Upper lobe of right lung (tissue), 1 donor: ENCODE results near the gene MTHFD1L. TPM values are rescaled to one million over a fixed set of nuclear protein-coding genes. Genes with fewer than 3 reads are reported as not detected.

Experiments used
- ATAC-seq: fragments of 200-7000 bp; cut with Tn5 transposase; one replicate; pipeline ENCODE4 v1.9.1; 2020; ENCODE audit warnings: mild to moderate bottlenecking, moderate library complexity
- DNase-seq: peaks from one replicate; pipeline ENCODE4 v3.0.0-alpha.2; 2020
- H3K27ac ChIP-seq: fragments of 200-600 bp; one replicate; pipeline ENCODE4 v1.8.0; 2022
- H3K27me3 ChIP-seq: fragments of 200-600 bp; one replicate; pipeline ENCODE4 v1.8.0; 2022; ENCODE audit warnings: mild to moderate bottlenecking
- H3K36me3 ChIP-seq: fragments of 200-600 bp; one replicate; pipeline ENCODE4 v1.8.0; 2022
- H3K4me1 ChIP-seq: fragments of 200-600 bp; one replicate; pipeline ENCODE4 v1.8.0; 2022
- H3K4me3 ChIP-seq: fragments of 200-600 bp; one replicate; pipeline ENCODE4 v1.8.0; 2022; ENCODE audit warnings: mild to moderate bottlenecking
- H3K9me3 ChIP-seq: fragments of 200-600 bp; one replicate; pipeline ENCODE4 v1.8.0; 2022
- intact Hi-C: fragments of 100-400 bp; cut with DNase I; formaldehyde crosslinking; loops from one replicate; pipeline ENCODE4 v1.11.0; 2022
- total RNA-seq: library from RNA; stranded (reverse); fragmentation: NEBNext Ultra II Directional; extraction: Animal tissue kit (Norgen Biotek cat#: 25700); gene quantifications from one replicate; pipeline ENCODE4 v1.2.1, GENCODE V29; 2021
- TF ChIP-seq, protein P1 (sequence below): fragments of 200-600 bp; IDR thresholded peaks from one replicate; pipeline ENCODE4 v1.8.0; 2022; ENCODE audit warnings: antibody characterized with exemption
- donor health status: DM: no; HTN: yes; CAD: no; lungs with severe emphysema.

The MTHFD1L gene
- total RNA-seq, 1 donor from 2014 or later: 27.9 TPM

DNA sequence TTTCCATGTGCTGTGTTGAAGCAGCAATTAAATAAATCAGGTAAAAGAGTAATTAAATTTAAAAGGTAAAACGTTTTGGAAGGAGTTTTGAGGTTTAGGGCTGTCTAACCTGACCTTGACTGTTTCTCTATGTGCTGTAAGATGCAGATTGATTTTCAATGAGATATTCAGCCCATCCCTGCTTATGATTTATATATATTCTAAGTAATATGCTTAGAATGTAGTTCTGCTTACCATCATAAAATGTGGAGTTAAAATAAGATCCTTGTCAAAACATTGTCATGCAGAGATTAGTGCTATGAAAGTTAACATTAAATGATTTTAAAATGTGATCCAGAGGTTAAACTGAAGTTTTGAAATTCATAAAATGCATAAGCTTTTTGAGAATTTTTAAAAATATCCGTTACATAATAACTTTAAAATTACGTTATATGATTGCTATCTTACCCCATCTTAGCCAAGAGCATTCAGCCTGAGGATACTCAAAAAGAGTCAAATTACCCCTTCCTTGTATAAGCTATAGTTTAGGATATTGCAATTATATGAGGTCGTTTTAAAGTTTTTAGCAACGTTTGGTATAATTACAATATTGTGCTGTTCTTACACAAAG, 122.5 kb downstream of the MTHFD1L start:
- H3K27ac ChIP-seq: no peak overlapping the region
- H3K36me3 ChIP-seq: no peaks in the 10 kb centered on the region
- no peaks in the 10 kb centered on the region for H3K27me3 ChIP-seq
- H3K4me3 ChIP-seq: no peak overlapping the region
- H3K9me3 ChIP-seq: no peaks in the 10 kb centered on the region
- TF ChIP-seq, protein P1, sequence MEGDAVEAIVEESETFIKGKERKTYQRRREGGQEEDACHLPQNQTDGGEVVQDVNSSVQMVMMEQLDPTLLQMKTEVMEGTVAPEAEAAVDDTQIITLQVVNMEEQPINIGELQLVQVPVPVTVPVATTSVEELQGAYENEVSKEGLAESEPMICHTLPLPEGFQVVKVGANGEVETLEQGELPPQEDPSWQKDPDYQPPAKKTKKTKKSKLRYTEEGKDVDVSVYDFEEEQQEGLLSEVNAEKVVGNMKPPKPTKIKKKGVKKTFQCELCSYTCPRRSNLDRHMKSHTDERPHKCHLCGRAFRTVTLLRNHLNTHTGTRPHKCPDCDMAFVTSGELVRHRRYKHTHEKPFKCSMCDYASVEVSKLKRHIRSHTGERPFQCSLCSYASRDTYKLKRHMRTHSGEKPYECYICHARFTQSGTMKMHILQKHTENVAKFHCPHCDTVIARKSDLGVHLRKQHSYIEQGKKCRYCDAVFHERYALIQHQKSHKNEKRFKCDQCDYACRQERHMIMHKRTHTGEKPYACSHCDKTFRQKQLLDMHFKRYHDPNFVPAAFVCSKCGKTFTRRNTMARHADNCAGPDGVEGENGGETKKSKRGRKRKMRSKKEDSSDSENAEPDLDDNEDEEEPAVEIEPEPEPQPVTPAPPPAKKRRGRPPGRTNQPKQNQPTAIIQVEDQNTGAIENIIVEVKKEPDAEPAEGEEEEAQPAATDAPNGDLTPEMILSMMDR: no peak
- DNase-seq: no peak
- no peak for ATAC-seq
- H3K4me1 ChIP-seq: no peaks in the 10 kb centered on the region
- intact Hi-C loops: no loop called here

DNA sequence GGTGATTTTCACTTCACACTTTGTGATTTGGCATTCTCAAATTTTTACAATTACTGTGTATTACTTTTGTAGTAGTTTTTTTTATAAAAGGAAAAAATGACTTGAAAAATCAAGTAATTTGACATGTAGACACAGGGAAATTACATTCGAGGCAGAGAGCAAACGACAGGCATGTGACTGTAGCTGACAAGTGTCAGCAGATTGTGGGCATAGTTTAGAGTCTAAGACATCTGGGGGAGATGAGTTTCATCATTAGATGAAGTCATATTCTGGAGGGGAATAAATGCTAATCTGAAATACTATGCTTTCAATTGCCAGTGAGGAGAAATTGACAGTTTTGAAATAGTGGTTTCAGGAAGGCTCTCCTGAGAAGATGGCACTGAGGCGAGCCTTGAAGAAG, 126.0 kb downstream of the MTHFD1L start:
- Histone ChIP-seq H3K4me1 (no peaks in the 10 kb centered on the region), H3K36me3 (no peaks in the 10 kb centered on the region), H3K27ac (no peak overlapping the region), H3K27me3 (no peaks in the 10 kb centered on the region), H3K9me3 (no peaks in the 10 kb centered on the region), H3K4me3 (no peak overlapping the region)
- intact Hi-C loops: loop anchor here (10.0 kb wide), 1 partner anchor 47 kb away; no protein-coding TSS in a partner anchor
- DNase-seq (no peak), ATAC-seq (no peak)
- TF ChIP-seq, protein P1: no peak

DNA sequence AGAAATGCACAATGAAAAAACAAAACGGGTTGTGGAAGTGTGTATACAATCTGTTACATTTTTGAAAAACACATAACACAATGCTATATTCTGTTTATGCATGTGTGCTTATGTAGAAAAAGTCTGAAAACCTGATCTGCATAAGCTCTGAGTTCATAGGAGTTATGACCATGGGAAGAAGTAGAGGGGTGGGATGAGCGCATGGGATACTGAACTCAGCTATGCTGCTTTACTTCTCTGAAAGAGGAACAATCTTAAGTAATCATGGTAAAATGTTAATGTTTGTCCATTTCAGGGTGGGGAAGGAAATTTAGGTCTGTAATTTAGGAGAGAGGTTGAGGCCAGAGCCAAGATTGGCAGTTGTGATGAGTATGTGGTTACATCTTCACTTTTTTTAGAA, 126.8 kb downstream of the MTHFD1L start:
- intact Hi-C loops: loop anchor here (10.0 kb wide), 1 partner anchor 47 kb away; no protein-coding TSS in a partner anchor
- no peak for DNase-seq
- TF ChIP-seq, protein P1: no peak
- ATAC-seq: peak; percentile 51
- Histone ChIP-seq H3K27ac (no peak overlapping the region), H3K4me1 (no peaks in the 10 kb centered on the region), H3K36me3 (no peaks in the 10 kb centered on the region), H3K27me3 (no peaks in the 10 kb centered on the region), H3K4me3 (no peak overlapping the region), H3K9me3 (no peaks in the 10 kb centered on the region)

DNA sequence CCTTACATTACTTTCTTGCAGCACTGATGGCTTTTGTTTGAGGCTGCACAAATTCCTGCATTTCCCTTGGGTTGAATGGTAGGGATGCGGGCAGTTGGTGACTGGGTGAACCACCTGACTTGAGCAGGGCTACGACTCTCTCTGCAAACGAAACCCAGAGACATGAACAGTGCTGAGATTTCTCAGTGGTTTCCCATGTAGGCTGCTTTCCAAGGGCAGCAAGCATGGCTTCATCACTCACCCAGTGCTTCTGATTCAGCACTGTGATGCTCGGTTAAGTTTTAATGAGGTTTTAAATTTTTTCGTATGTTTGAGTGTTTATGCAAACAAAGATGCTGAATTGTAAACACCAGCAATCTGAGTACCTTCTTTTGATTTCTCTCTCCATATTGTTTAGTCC, 127.2 kb downstream of the MTHFD1L start:
- TF ChIP-seq, protein P1: no peak
- Histone ChIP-seq H3K27ac (no peak overlapping the region), H3K9me3 (no peaks in the 10 kb centered on the region), H3K4me3 (no peak overlapping the region), H3K4me1 (no peaks in the 10 kb centered on the region), H3K27me3 (no peaks in the 10 kb centered on the region), H3K36me3 (no peaks in the 10 kb centered on the region)
- DNase-seq (no peak), ATAC-seq (no peak)
- intact Hi-C loops: loop anchor here (10.0 kb wide), 1 partner anchor 48 kb away; no protein-coding TSS in a partner anchor

DNA sequence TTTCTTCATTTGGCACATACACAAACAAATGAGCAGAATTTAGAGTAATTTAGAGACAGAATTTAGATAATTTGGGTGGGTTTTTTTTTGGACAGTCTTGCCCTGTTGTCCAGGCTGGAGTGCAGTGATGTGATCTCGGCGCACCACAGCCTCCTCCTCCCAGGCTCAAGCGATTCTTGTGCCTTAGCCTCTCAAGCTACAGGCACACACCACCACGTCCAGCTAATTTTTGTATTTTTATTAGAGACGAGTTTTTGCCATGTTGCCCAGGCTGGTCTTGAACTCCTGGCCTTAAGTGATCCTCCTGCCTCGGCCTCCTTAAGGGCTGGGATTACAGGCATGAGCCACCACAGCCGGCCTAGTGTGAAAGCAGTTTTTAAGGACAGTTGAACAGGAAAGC, 127.8 kb downstream of the MTHFD1L start:
- Histone ChIP-seq H3K27ac (no peak overlapping the region), H3K27me3 (no peaks in the 10 kb centered on the region), H3K36me3 (no peaks in the 10 kb centered on the region), H3K4me3 (no peak overlapping the region), H3K4me1 (no peaks in the 10 kb centered on the region), H3K9me3 (no peaks in the 10 kb centered on the region)
- DNase-seq (no peak), ATAC-seq (no peak)
- TF ChIP-seq, protein P1: no peak
- intact Hi-C loops: loop anchor here (10.0 kb wide), 1 partner anchor 48 kb away; no protein-coding TSS in a partner anchor
